Progenitor cell of endocrine pancreas (in vitro differentiated cells): ENCODE measurements around the gene CDRT4. TPM values are rescaled to one million over a fixed set of nuclear protein-coding genes. Genes with fewer than 3 reads are reported as not detected.
A peak's percentile ranks its signal among the peaks of the same experiment; 100 is the strongest.

ENCODE experiments used
- DNase-seq: peaks from one replicate; pipeline ENCODE4 v3.0.0; 2021; ENCODE audit warnings: low spot score; ENCODE audit not compliant: unreplicated experiment
- H3K27ac Mint-ChIP-seq: 2 replicates; pipeline ENCODE4 v1.8.0; 2021; ENCODE audit warnings: mild to moderate bottlenecking, moderate library complexity, mixed read lengths
- H3K27me3 Mint-ChIP-seq: 2 replicates; pipeline ENCODE4 v1.8.0; 2021; ENCODE audit warnings: mixed read lengths
- H3K36me3 Mint-ChIP-seq: 2 replicates; pipeline ENCODE4 v1.8.0; 2022; ENCODE audit warnings: mixed read lengths; ENCODE audit not compliant: insufficient read depth
- H3K4me1 Mint-ChIP-seq: 2 replicates; pipeline ENCODE4 v1.8.0; 2021; ENCODE audit warnings: low read depth, mixed read lengths
- H3K4me3 Mint-ChIP-seq: 2 replicates; pipeline ENCODE4 v1.8.0; 2021; ENCODE audit warnings: low read depth, mild to moderate bottlenecking, moderate library complexity, mixed read lengths
- H3K9me3 Mint-ChIP-seq: 2 replicates; pipeline ENCODE4 v1.8.0; 2021; ENCODE audit warnings: low read depth, mixed read lengths
- CTCF ChIP-seq: fragments of 200-600 bp; sonication (generic); IDR thresholded peaks from one replicate; pipeline ENCODE4 v1.5.0; 2021; ENCODE audit warnings: antibody characterized with exemption, mild to moderate bottlenecking; ENCODE audit not compliant: unreplicated experiment
- total RNA-seq: library from RNA; stranded (reverse); gene quantifications from 2 replicates; pipeline ENCODE4 v1.2.1, GENCODE V29; 2021

The CDRT4 gene
- total RNA-seq, 1 donor from 2014 or later: 27.0 TPM

- H3K36me3 Mint-ChIP-seq: peaks cover 21% of the 10 kb centered on the region
- H3K27me3 Mint-ChIP-seq: no peaks in the 10 kb centered on the region
- no peak for DNase-seq
- H3K4me1 Mint-ChIP-seq: no peaks in the 10 kb centered on the region
- H3K4me3 Mint-ChIP-seq: no peak overlapping the region
- H3K27ac Mint-ChIP-seq: peak overlapping the region; percentile 10
- H3K9me3 Mint-ChIP-seq: no peaks in the 10 kb centered on the region
- TF ChIP-seq CTCF: no peak
Measured at GRCh38 chr17:15478845-15479244, 11.4 kb upstream of the CDRT4 start.

DNA sequence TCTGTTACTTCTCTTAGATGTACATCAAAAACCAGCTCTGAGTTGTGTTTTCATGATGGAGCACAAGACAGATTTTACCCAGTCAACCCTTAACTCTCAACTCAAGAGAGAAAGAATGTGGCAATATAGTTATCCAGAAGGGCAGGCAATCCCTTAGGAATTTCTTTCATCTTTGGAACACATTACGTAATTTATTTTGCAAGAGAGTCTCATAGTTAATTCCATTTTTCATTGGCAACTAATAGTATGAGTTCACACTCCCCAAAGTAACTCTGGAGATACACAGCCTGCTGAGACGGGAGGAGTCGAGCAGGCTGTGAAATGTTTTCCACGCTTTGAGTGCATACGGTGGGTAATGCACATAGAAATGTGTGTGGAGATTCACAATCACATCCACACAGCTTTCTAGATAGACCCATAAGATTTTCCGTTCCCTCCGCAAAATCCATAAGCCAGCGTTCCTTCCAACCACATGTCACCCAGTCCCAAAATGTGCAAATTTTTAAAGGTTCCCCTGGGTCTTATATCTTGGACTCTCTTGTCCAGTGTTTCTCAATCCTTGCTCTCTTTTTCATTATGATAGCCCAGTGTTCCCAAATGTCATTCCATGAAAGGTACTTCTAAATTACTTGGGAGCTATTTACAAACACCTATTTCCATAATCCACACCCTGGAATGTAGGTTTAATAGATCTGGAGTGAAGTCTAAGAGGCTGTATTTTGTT, 8.4 kb upstream of the CDRT4 start:
- Mint-ChIP-seq H3K27ac (no peak overlapping the region), H3K4me1 (peaks cover 3% of the 10 kb centered on the region), H3K27me3 (no peaks in the 10 kb centered on the region), H3K9me3 (no peaks in the 10 kb centered on the region), H3K4me3 (no peak overlapping the region), H3K36me3 (peaks cover 19% of the 10 kb centered on the region)
- TF ChIP-seq CTCF: no peak
- DNase-seq: no peak

GRCh38 chr17:15472891-15473290, 5.5 kb upstream of the CDRT4 start:
- TF ChIP-seq CTCF: no peak
- no peaks in the 10 kb centered on the region for H3K9me3 Mint-ChIP-seq
- peaks cover 14% of the 10 kb centered on the region for H3K36me3 Mint-ChIP-seq
- peaks cover 6% of the 10 kb centered on the region for H3K4me1 Mint-ChIP-seq
- DNase-seq: no peak
- H3K27me3 Mint-ChIP-seq: no peaks in the 10 kb centered on the region
- H3K4me3 Mint-ChIP-seq: no peak overlapping the region
- no peak overlapping the region for H3K27ac Mint-ChIP-seq

- no peak for DNase-seq
- H3K27me3 Mint-ChIP-seq: no peaks in the 10 kb centered on the region
- no peak overlapping the region for H3K27ac Mint-ChIP-seq
- no peaks in the 10 kb centered on the region for H3K9me3 Mint-ChIP-seq
- TF ChIP-seq CTCF: no peak
- peaks cover 12% of the 10 kb centered on the region for H3K36me3 Mint-ChIP-seq
- peaks cover 6% of the 10 kb centered on the region for H3K4me1 Mint-ChIP-seq
- H3K4me3 Mint-ChIP-seq: no peak overlapping the region
Measured at GRCh38 chr17:15470536-15470935, 3.1 kb upstream of the CDRT4 start.

DNA sequence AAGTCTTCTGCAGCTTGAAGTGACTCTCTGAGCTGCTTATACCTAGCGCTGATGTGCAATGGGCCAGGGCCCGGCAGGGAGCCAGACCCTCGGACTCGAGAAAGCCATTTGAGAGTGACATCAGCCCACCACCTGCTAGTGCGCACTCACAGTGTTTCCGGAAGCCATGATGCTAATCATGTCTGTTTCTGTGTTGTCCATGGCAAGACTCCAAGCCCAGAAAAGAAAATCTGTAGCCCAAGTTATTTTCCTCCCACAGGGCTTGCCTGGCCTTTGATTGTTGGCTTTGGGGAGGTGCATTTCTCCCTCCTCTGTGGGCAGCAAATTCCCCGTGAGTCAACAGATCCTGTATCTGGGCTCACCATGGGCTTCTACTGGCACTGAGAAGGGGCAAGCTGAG, 1.8 kb upstream of the CDRT4 start:
- Mint-ChIP-seq H3K27ac (no peak overlapping the region), H3K27me3 (no peaks in the 10 kb centered on the region), H3K4me1 (peaks cover 6% of the 10 kb centered on the region), H3K9me3 (no peaks in the 10 kb centered on the region), H3K4me3 (no peak overlapping the region), H3K36me3 (peaks cover 6% of the 10 kb centered on the region)
- no peak for TF ChIP-seq CTCF
- no peak for DNase-seq
